NCI-H146 treated with DMSO at 0.1 percent for 48 hours (cell line): ENCODE measurements around the gene CRYGC.

Experiments
- DNase-seq: peaks from one replicate; lab custom pipeline; 2025; ENCODE audit not compliant: unreplicated experiment; lab: John Stamatoyannopoulos, UW

Gene CRYGC, protein sequence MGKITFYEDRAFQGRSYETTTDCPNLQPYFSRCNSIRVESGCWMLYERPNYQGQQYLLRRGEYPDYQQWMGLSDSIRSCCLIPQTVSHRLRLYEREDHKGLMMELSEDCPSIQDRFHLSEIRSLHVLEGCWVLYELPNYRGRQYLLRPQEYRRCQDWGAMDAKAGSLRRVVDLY

GRCh38 chr2:208129744-208130711 is at the start of gene CRYGC:
TSS of gene CRYGC (minus strand) at chr2:208129828. CDS start at chr2:208129792, 36 bp downstream.
- DNase-seq = no peak

- no peak for DNase-seq
Observed at GRCh38 chr2:208179028-208179609, 49.5 kb upstream of the CRYGC start.

DNA sequence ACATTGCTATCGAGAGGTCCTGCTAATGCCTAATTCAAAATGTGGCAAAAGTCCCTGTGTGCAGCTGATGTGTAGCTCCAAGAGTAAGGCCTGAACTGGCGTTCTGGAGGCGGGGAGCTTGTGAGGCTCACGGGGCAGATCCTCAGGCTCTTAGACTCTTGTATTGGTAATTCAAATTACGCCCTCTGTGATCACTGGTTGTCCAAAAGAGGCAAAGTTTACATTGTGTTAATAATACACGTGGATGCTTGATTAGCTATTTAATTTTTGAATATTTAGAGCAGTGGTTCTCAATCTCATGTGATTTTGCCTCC is 46.2 kb upstream of the CRYGC start:
- no peak for DNase-seq

- DNase-seq = peak; percentile 40
Observed at GRCh38 chr2:208175069-208175839, 45.6 kb upstream of the CRYGC start.

- no peak for DNase-seq
Observed at GRCh38 chr2:208174144-208174543, 44.5 kb upstream of the CRYGC start.

GRCh38 chr2:208172125-208172524 is 42.5 kb upstream of the CRYGC start:
- DNase-seq = no peak

DNA sequence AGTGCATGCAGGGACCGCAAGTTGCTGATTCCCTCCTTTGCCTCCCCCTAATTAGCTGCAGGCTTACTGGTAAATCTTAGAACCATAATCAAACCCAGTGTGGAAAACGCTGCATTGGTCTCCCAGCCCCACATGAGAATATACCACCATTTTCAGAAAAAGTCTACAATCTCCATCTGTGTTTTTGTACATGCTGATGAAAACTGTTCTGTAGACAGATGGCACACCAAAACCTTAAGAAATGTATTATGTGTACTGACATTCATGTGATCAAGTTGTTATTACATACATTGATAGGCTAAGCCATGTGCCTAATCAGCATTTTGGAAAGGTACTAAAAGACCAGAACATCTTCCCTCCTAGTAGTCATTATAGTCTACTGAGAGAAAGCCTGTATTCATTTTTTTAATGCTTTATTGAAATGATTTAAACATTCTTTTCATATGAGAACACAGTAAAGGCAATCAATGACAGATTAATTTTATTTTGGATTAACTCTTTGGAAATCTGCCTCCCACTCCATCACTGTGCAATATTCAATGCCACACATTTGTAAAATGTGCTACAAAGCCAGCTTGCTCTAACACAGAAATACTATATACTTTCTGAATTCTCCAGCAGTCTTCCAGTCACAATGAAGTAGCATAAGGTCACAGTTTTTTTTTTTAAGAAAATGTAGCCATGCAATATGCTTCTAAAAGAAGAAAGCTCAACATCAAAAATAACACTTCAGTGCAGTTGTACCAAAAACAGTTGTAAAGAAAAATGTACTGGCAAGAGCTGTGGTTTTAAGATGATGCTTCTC is 35.5 kb upstream of the CRYGC start:
- DNase-seq = no peak

GRCh38 chr2:208163489-208163888 is 33.9 kb upstream of the CRYGC start, which contains the start of gene CRYGA:
TSS of gene CRYGA (minus strand) at chr2:208163589. CDS start at chr2:208163556, 33 bp downstream.
- DNase-seq = no peak

DNA sequence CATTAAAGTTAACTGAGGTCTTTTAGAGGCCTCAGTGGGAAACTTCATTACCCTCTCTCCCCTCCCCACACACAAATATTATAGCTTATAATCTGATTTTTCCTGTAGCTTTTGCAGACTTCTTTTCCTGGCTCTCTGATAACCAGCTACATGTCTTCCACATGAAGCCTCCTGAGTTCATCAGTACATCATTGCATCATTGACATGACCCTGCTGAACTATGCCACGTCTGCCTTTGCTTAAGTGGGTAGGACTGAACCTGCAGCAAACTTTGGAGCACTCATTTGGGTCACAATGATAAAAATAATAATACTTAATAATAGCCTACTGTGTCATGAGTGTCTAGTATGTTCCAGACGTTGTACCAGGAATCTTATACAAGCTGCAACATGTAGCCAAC is 26.8 kb upstream of the CRYGC start:
- no peak for DNase-seq

GRCh38 chr2:208153156-208153555 is 23.5 kb upstream of the CRYGC start:
- DNase-seq = no peak

GRCh38 chr2:208150956-208151355 is 21.3 kb upstream of the CRYGC start:
- DNase-seq = no peak

- no peak for DNase-seq
Observed at GRCh38 chr2:208150094-208150493, 20.5 kb upstream of the CRYGC start.

- no peak for DNase-seq
Observed at GRCh38 chr2:208148803-208149202, 19.2 kb upstream of the CRYGC start.

DNA sequence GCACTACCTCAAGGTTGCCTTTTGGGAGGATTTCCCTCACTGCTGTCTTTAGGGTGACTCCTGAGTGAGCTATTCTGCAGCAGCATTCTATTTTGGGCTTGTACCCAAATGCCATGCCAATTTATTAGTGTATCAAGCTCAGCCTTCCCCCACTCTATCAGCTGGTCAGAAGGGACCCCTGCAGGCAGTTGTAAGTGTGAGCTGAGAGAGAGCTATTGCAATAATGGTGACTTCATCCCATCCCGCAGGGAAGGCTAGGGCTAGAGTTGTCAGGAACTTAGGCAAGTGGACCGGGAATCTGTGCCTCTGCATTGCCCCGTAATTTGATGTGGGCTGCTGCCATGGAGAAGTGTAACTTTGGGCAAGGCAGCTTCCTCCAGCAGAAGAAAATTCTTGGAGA is 18.1 kb upstream of the CRYGC start:
- DNase-seq = no peak

GRCh38 chr2:208147008-208147407 is 17.4 kb upstream of the CRYGC start:
- DNase-seq = no peak

- DNase-seq = no peak
Observed at GRCh38 chr2:208146006-208146405, 16.4 kb upstream of the CRYGC start, which contains the start of gene CRYGB. TSS of gene CRYGB (minus strand) at chr2:208146158. CDS start at chr2:208146120, 38 bp downstream.

DNA sequence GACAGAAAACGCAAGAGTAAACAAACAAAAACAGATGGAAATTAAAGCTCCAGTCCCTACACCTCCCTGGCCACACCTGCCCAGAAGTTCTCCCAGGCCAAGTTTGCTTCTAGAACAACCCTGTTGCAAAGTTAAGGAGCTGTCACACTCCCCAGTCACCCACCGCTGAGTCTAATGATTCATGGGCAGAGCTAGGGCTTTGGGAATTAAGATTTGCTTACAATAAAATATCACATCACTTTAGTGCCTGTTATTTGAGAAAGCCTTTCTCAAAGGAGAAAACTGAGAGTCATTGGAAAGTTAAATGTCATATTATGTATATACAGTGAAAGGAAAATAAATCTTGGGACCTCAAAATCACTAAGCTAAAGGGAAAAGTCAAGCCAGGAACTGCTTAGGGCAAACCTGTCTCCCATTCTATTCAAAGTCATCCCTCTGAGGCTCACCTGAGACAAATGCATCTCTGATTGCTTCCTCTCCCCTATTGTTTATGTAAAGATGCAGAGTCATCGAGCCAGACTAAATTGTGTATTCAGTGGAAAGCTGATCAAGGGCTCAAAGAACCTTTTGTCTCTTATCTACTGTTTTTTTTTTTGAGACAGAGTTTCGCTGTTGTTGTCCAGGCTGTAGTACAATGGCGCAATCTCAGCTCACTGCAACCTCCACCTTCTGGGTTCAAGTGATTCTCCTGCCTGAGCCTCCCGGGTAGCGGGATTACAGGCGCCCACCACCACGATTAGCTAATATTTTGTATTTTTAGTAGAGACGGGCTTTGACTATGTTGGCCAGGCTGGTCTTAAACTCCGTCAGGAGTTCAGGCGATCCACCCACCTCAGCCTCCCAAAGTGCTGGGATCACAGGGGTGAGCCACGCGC is 13.5 kb upstream of the CRYGC start:
- peak; percentile 49 for DNase-seq

- peak; percentile 27 for DNase-seq
Observed at GRCh38 chr2:208142240-208142924, 12.8 kb upstream of the CRYGC start.

- DNase-seq = no peak
Observed at GRCh38 chr2:208139447-208139846, 9.8 kb upstream of the CRYGC start.
